Mucosa of rectum (tissue), 2 donors: ENCODE data around the gene LRMDA.

ENCODE experiments used
- H3K27ac ChIP-seq, 2 donors: one replicate each; pipeline ENCODE4 v1.7.0; 2013; ENCODE audit warnings: inconsistent platforms in 2 of 2, low read depth in 2 of 2, low read length in 2 of 2
- H3K27me3 ChIP-seq, 2 donors: one replicate each; pipeline ENCODE4 v1.7.0; 2013; ENCODE audit warnings: low read length in 2 of 2; ENCODE audit not compliant: control insufficient read depth in 2 of 2, insufficient read depth in 2 of 2
- H3K36me3 ChIP-seq, 2 donors: one replicate each; pipeline ENCODE4 v1.7.0; 2013; ENCODE audit warnings: low read length in 2 of 2; ENCODE audit not compliant: control insufficient read depth in 2 of 2, insufficient read depth in 2 of 2
- H3K4me1 ChIP-seq, 2 donors: one replicate each; pipeline ENCODE4 v1.7.0; 2013; ENCODE audit warnings: low read length in 2 of 2, mild to moderate bottlenecking in 1 of 2; ENCODE audit not compliant: control insufficient read depth in 2 of 2, insufficient read depth in 2 of 2
- H3K4me3 ChIP-seq, 2 donors: one replicate each; pipeline ENCODE4 v1.7.0; 2013; ENCODE audit warnings: low read length in 2 of 2
- H3K9ac ChIP-seq, 2 donors: one replicate each; pipeline ENCODE4 v1.7.0; 2013; ENCODE audit warnings: low read length in 2 of 2, low read depth in 1 of 2, mild to moderate bottlenecking in 1 of 2
- H3K9me3 ChIP-seq, 2 donors: one replicate each; pipeline ENCODE4 v1.7.0; 2013; ENCODE audit warnings: low read length in 2 of 2; ENCODE audit not compliant: control insufficient read depth in 2 of 2
- donor health status: healthy.
- donor health status: Normal muscosa, but diverticular disease.

The LRMDA gene

DNA sequence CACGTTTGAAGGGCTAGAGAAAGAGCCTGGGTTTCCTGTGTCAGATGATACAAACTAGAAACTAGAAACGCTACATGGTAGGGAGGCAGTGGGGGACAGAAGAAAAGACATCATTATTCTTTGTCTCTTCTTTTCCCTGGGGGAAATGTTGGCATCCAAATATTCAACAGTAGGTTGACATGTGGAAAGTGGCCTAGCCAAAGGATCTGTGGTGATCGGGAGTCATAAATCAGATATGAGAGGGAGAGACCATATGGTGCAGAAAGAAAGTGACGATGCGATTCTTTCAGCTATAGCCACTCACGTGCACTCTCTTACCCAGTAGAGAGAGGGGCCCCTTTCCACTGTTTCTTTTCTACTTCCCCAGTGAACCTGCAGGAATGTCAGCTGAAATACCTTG, 964.7 kb downstream of the LRMDA start:
- no peaks in the 10 kb centered on the region for H3K36me3 ChIP-seq
- H3K4me3 ChIP-seq: no peak overlapping the region
- H3K9ac ChIP-seq: no peak overlapping the region
- H3K9me3 ChIP-seq: no peaks in the 10 kb centered on the region
- H3K4me1 ChIP-seq: no peaks in the 10 kb centered on the region
- H3K27ac ChIP-seq: no peak overlapping the region
- H3K27me3 ChIP-seq: no peaks in the 10 kb centered on the region

DNA sequence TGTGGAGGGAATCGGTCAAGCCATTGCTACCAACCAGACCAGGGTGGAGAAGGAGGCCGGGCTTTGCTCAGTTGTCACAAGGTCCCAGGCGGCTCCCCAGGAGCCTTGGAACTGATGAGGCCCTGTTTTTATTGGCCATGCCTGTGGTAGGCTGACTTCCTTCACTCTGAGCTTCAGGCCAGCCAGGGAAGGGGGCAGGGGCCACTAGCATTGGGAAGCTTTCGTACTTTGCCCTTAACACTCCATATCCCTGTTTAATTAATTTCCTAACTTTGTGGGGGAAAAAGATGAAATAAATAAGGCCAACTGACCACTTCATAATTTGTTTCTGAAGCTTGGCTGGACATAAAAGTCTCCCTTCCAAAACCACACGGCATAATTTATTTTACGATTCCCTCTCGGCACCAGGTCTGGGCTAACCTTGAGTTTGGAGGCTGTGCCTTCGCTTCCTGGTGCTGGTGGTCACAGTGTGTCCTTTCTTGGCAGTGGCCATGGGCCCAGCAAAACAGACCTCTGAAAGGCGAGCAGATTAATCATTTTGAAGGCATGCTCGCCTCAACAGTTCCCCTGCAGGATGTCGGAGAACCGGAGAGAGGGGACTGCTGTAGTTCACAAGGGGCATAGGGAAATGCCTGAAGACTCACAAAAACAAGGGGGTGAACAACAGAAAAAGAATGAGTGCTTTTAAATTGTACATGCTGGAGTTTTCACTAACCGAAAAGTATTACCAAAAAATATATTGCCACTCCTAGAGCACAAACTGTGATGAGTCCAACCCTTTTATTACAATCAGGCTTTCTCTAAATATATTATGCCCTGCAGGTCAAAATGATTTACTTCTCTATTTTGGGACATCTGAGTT, 966.0 kb downstream of the LRMDA start:
- Histone ChIP-seq H3K4me1 (no peaks in the 10 kb centered on the region), H3K27me3 (no peaks in the 10 kb centered on the region), H3K4me3 (no peak overlapping the region), H3K36me3 (no peaks in the 10 kb centered on the region), H3K9me3 (no peaks in the 10 kb centered on the region), H3K27ac (no peak overlapping the region), H3K9ac (no peak overlapping the region)

DNA sequence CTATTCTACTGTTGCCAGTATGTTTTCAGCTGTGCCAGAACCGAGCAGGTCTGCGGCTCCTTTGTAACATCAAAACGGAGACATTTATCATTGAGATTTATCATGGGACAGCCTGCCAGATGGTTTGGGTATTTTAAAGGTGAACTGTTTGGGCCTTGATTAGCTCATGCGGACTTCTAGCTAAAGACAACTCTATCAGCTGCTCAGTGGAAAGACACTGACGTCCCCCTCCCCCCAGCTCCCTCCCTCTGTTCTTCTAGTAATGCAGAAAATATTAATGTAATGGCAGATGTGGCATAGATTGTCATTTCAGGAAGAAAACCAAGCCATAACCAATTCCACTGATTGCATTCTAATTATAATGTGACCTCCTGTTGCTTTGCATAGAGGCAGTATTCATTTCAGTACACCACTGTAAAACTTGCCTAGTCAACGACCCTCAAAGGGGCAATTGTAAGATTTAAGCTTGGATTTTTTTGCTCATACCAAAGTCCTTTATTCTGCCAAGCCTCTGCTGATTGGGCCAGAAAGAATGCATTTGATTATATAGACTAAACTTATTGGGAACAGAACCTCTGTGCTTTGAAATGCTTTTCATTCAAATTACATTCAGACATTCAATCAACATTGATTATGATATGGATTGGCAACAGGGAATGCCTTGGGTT, 966.8 kb downstream of the LRMDA start:
- H3K4me1 ChIP-seq: no peaks in the 10 kb centered on the region
- no peaks in the 10 kb centered on the region for H3K27me3 ChIP-seq
- H3K9ac ChIP-seq: no peak overlapping the region
- no peaks in the 10 kb centered on the region for H3K36me3 ChIP-seq
- no peak overlapping the region for H3K4me3 ChIP-seq
- no peak overlapping the region for H3K27ac ChIP-seq
- no peaks in the 10 kb centered on the region for H3K9me3 ChIP-seq

DNA sequence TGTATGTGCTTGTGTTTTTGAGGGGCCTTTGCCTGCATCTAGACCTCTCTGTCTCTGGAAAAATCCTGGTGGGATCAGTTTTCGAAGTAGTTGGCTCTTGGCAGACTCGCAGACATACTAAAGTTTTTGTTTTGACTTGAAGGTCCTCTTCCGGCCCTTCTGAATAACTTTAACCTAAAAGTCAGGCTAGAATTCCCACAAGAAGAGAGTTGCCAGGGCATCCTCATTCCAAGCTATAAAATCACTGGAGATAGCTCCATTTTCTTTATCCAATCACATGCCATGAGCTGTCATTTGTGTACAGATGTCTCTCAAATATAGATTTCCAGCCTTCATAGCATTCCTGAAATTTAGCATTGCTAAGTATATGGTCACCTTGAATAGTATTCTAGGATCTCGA, 967.8 kb downstream of the LRMDA start:
- H3K4me3 ChIP-seq: no peak overlapping the region
- H3K27me3 ChIP-seq: no peaks in the 10 kb centered on the region
- no peaks in the 10 kb centered on the region for H3K36me3 ChIP-seq
- no peaks in the 10 kb centered on the region for H3K9me3 ChIP-seq
- no peaks in the 10 kb centered on the region for H3K4me1 ChIP-seq
- no peak overlapping the region for H3K27ac ChIP-seq
- no peak overlapping the region for H3K9ac ChIP-seq

DNA sequence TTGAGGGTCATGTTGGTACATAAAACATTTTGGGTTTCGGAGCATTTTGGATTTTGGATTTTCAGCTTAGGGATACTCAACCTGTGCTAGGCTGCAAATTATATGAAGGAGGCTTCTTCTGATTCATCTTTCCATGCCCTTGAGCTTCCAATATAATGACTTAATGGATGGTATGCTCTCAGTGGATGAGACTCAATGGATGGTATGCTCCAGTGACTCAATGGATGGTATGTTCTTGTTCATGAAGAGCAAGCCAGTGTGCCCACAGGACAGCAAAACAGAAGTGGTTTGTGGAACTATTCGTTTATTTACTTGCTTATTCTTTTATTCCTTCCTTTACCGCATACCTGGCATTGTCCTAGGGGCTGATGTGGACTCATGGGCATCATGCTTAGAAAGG, 969.6 kb downstream of the LRMDA start:
- Histone ChIP-seq H3K27me3 (no peaks in the 10 kb centered on the region), H3K4me3 (no peak overlapping the region), H3K27ac (no peak overlapping the region), H3K9me3 (no peaks in the 10 kb centered on the region), H3K9ac (no peak overlapping the region), H3K36me3 (no peaks in the 10 kb centered on the region), H3K4me1 (no peaks in the 10 kb centered on the region)

DNA sequence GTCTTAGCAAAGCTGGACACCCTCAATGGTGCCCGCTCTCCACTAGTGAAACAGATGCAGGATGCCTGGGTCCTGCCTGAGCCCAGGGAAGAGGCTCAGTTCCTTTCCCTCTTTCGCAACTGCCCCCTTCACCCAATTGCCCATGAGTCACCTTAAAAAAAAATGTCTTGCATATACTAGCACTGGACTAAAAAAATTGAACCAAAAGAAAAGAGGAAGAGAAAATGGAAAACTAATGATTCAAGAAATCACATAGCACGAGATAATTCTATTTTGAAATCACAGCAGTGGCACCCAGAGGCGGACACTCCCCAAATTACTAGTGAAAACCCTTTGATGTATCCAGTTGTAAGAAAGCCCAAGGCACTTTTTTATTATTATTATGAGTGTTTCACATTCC, 972.5 kb downstream of the LRMDA start:
- no peaks in the 10 kb centered on the region for H3K36me3 ChIP-seq
- no peak overlapping the region for H3K4me3 ChIP-seq
- H3K9ac ChIP-seq: no peak overlapping the region
- no peaks in the 10 kb centered on the region for H3K27me3 ChIP-seq
- H3K4me1 ChIP-seq: peaks cover 0 to 11% of the 10 kb centered on the region in 2 donors
- no peaks in the 10 kb centered on the region for H3K9me3 ChIP-seq
- H3K27ac ChIP-seq: no peak overlapping the region

DNA sequence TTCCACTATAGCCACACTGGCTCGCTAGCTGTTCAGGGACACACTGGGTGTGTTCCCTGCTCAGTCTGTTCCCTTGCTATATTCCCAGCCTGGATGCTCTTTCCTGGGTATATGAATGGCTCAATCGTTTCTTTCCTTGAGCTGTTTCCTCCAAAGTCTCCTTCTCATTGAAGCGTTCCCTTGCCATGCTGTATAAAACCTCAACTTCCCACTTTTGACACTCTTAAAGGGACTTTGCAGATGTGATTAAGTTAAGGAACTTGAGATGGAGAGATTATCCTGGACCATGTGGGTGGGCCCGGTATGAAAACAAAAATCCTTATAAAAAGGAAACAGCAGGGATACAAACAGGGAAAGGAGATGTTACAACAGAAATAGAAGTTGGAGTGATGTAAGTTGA, 973.1 kb downstream of the LRMDA start:
- H3K4me1 ChIP-seq: peaks cover 0 to 11% of the 10 kb centered on the region in 2 donors
- no peaks in the 10 kb centered on the region for H3K36me3 ChIP-seq
- no peaks in the 10 kb centered on the region for H3K27me3 ChIP-seq
- no peak overlapping the region for H3K4me3 ChIP-seq
- no peak overlapping the region for H3K9ac ChIP-seq
- H3K27ac ChIP-seq: no peak overlapping the region
- H3K9me3 ChIP-seq: no peaks in the 10 kb centered on the region

DNA sequence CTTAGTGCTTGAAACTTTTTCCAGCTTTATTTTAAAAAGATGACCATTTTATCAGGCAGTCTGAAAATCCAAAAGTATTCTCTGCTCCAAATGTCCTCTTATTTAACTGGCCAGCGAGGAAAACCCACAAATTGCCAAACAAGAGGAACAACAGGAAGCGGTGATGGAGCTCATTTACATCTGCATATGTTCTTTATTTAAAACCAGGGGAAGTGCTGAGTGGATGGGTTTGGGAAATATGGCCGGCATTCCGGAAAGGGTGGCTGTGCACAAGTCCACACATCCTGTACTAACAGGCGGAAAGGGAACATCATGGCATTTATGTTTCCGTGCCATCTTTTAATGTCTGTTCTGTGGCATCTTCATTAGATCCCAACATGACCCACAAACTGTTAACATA, 974.5 kb downstream of the LRMDA start:
- H3K4me3 ChIP-seq: no peak overlapping the region

DNA sequence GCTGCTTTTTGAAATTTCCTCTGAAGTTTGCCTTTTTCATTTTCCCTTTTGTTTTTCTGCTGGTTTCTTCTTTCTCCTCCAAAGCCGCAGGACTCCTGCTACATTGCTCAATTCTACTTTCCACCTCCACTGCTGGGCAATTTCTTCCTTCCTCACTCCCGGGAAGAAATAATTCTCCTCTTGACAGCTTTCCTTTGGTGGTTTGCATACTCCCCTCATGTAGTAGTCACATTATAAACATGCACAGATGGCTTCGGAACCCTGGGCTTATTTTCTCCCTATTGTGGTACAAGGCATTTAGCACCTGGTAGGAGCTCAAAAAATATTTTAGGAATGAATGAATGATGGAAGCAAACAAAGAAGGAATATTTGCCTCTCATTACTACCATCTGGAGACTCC, 977.2 kb downstream of the LRMDA start:
- Histone ChIP-seq H3K9ac (no peak overlapping the region), H3K27me3 (no peaks in the 10 kb centered on the region), H3K9me3 (no peaks in the 10 kb centered on the region), H3K4me1 (peaks cover 0 to 11% of the 10 kb centered on the region in 2 donors), H3K4me3 (no peak overlapping the region), H3K27ac (no peak overlapping the region), H3K36me3 (no peaks in the 10 kb centered on the region)

More for the DNA sequence above, 974.5 kb downstream of the LRMDA start:
- H3K9ac ChIP-seq: no peak overlapping the region
- H3K36me3 ChIP-seq: no peaks in the 10 kb centered on the region
- H3K4me1 ChIP-seq: peaks cover 0 to 11% of the 10 kb centered on the region in 2 donors
- H3K9me3 ChIP-seq: no peaks in the 10 kb centered on the region
- H3K27me3 ChIP-seq: no peaks in the 10 kb centered on the region
- no peak overlapping the region for H3K27ac ChIP-seq

DNA sequence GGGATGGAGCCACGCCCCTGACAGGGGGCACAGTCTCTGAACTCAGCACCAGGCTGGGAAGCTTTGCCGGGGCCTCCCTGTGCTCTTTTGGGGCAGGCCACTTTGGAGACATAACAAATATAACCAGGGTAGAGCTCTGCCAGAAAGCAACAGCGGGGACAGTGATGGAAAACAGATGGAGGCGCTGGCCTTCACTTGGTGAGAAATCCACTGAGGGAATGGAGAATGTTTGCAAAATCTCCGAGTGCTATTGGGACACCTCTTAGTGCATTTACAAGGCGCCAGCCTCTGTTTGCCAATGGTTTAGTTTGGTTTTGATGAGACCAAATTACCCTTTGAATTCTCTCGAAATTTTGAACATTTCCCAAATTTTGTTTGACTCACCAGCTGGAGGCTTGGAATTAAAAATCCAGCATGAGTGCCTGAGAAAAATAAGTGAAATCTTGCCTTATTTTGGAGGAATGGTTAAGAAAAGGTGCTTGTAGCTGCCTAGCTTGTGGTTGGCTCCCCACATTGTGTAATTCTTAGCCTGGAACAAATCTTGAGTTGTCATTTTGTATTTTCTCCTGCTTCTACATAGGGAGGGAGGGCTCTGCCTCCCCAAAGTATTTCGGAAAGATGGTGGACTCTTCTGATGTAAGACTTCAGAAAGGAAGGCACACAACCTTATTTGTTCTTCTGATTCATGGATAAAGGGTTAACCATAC, 980.5 kb downstream of the LRMDA start:
- Histone ChIP-seq H3K27me3 (no peaks in the 10 kb centered on the region), H3K4me1 (peaks cover 0 to 11% of the 10 kb centered on the region in 2 donors), H3K9me3 (no peaks in the 10 kb centered on the region), H3K4me3 (no peak overlapping the region), H3K27ac (no peak overlapping the region), H3K9ac (no peak overlapping the region), H3K36me3 (no peaks in the 10 kb centered on the region)
